HG03571 (cell line): ENCODE results near the gene EGFLAM.

ENCODE experiments used
- ATAC-seq: cut with Tn5 transposase; IDR thresholded peaks from one replicate; pipeline ENCODE4 v1.9.1; 2021; ENCODE audit not compliant: unreplicated experiment

The EGFLAM gene

DNA sequence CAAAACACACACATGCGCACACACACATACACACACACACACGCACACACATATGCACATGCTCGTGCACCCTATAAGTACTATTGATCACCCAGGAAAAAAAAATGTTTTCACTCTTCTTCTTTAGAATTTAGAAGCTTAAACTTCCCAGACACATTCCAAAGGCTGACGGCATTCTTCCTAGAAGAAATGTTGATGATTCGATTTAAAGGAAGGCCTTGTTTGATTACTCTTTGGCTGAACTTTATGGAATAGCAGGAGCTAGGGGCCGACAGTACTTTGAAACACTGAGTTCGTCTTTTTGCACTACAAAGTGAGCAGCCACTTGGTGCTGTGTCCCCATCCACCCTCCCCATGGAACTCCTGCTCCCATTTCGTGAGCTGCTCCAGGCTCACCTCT lies 113.2 kb downstream of the EGFLAM start:
- ATAC-seq = no peak

- no peak for ATAC-seq
Measured at GRCh38 chr5:38373743-38374142, 115.4 kb downstream of the EGFLAM start.

- no peak for ATAC-seq
Measured at GRCh38 chr5:38375423-38375822, 117.1 kb downstream of the EGFLAM start.

DNA sequence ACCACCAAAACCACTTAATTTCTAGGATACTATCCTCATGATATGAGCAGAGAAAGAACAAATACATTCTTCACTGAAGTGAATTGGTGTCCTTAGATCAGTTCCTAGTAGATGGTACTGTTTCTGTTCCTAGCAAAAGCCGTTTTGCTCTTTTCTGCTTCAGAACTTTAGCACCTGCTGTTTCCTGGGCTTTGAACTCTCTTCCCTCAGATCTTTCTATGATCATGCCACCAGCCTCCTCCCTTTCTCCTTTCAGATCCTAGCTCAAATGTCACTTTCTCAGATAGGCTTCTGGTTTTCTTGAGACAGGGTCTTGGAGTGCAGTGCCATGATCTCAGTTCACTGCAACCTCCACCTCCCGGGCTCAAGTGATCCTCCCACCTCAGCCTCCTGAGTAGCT lies 118.0 kb downstream of the EGFLAM start:
- ATAC-seq = no peak

GRCh38 chr5:38378579-38378978 lies 120.2 kb downstream of the EGFLAM start:
- ATAC-seq = no peak

DNA sequence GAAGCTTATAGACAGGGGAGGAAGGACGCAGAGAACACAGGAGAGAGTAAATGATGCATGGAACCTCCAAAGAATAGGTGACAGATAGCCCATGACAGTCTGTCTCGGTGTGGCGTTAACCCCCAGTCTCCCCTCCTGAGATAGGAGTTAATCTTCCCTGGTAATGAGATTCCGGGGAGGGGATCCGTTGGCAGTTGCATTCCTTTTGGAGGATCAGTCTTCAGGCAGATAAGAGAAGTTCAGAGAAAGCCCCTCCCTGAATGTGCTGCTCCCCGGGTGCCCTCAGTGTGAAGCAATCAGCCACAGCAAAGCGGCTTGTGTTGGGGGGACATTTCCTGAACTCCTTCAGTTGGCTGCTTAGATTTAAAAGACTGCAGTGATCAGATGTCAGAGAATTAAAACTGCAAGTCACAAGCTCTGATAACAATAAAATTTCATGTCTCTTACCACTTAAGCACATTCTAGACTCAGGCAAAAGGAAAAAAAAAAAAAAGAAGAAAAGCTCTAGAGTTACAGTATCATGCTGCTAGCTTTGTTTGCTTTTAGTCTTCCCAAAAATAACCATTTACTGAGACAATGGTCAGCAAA lies 121.1 kb downstream of the EGFLAM start:
- ATAC-seq = no peak

- ATAC-seq = no peak
Measured at GRCh38 chr5:38380537-38380936, 122.2 kb downstream of the EGFLAM start.

DNA sequence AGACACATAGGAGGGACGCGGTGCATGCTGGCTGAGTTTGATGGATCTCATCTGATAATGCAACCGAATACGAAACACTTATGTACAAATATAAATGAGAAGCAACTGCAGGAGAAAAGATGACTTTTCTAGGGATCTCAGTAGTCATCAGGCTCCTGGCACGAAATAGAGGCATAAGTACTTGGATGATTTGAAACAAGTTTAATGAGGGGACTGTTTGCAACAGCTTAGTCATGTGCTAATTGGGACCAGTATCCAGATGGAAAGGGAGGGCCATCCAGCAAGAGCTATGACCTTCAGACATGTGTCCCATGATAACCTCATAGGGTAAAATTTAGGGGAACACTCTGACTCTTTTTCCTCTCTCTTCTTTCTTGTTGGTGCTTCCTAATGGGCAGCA lies 123.0 kb downstream of the EGFLAM start:
- no peak for ATAC-seq

DNA sequence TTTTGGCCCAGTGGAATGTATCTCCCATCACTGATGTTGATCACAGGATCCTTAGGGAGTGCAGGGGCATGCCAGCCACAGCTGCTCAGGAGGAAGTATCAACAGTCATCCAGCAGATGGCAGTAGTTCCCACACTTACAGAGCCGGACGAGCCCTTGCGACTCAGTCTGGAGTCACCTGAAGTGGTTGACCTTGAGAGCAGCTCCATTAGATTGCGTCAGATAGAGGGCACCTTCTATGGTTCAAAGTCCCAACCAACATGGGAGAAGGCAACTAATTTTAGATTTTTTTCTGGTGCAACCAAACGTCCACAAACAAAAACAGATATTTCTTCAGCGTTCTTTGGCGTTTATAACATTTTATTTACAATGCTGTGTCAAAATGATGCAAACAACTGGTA lies 124.5 kb downstream of the EGFLAM start:
- peak; percentile 93 for ATAC-seq

DNA sequence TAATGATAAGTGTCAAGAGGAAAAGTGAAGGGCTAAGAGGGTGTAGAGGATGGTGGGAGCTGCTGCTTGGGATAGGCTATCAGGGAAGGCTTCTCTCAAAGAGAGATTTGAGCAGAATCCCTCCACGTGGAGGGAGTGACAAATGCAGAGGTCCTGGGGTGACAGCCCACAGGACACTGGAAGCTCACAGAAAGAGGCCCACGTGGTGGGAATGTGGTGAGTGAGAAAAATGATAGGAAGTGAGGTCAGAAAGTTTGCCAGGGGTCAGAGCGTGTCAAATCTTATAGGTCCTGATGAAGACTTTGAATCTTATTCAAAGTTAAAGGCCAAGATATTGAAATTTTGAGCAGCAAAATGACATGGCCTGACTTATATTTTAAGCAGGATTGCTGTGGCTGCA lies 125.3 kb downstream of the EGFLAM start:
- no peak for ATAC-seq

GRCh38 chr5:38384396-38384795 lies 126.0 kb downstream of the EGFLAM start:
- ATAC-seq = no peak

DNA sequence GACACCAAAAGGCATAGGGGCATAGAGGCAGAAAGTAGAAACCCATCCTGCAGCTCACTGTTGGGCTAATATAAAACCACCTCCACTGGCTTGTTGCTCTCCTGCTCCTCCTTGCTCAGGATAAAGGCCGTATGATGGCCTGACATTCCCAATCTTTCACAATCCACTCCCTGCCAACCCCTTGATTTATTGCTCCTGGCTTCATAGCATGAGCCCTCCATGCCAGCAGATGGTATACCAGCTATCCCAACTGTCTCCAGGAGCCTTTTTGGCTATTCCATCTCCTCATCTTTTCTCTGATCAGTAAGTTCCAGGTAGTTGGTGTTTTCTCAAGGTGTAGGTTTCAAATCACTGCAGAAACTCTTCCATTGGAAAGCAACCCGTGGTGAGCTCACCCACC lies 128.8 kb downstream of the EGFLAM start:
- ATAC-seq = no peak

DNA sequence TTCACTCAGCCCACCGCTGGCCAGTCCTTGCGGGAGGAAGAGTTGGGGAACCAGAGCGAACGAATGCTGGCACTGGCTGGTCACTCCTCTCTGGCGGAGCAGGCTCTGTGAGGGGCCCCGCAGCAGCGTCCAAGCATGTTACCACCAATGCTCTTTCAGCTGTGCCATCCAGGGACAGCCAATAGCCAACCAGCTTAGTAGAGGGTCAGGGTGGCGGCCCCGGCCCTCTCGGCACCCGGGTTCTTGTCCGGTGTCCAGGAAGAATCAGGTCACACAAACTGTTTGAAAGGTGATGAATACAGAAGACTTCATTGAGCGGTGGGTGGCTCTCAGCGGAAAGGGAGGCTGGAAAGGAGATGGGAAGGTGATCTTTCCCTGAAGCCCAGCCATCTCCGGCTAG lies 135.3 kb downstream of the EGFLAM start:
- ATAC-seq = no peak

GRCh38 chr5:38396766-38397165 lies 138.4 kb downstream of the EGFLAM start:
- no peak for ATAC-seq

DNA sequence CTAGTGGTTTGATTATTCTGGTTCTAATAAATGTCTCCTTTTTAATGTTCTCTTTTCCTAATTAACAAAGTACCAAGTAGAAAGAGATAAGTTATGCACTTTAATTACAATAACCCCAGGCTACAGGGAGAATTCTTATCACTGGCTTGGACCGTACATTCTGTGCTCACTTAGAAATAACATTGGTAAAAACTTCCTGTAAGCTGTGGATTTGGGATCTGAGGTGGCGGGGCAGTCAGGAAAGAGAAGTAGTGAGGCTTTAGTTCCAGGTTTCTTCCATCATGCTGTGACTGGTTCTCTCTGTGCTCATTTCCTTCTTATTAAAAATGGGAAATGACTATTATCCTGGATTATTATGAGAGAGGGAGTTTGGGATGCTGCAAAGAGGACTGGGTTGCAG lies 142.0 kb downstream of the EGFLAM start:
- no peak for ATAC-seq

DNA sequence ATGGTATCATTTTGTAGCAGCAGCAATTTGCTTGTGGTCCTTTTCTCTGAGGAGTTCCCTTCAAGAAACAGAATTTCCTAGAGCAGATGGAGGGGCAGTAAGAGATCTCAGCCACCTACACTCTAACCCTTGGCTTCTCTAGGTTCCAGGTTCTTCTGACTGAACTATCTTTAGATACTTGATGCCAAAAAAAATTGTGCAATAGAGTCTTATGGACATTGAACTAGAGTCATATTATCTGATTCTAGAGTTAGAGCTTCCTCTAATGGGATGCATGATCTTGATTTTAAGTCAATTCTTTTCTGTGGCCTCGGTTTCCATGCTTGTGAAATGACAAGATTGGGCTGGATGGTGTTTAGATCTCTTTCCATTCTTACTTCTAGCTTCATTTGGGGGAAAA lies 142.8 kb downstream of the EGFLAM start:
- no peak for ATAC-seq

DNA sequence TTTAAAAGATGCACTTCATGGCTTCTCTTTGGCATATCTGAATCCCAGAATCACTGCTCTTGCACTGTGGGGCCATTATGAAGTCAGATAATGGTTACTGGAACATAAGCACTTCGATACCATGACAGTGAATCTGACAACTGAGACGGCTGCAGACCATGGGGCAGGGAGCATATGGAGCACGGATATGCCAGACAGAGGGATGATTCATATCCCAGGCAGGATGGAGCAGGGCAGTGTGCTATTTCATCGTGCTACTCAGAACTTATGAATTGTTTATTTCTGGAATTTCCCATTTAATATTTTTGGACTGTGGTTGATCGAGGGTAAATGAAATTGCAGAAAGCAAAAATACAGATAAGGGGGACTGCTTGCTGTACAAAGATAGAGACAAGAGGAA lies 145.0 kb downstream of the EGFLAM start:
- no peak for ATAC-seq

DNA sequence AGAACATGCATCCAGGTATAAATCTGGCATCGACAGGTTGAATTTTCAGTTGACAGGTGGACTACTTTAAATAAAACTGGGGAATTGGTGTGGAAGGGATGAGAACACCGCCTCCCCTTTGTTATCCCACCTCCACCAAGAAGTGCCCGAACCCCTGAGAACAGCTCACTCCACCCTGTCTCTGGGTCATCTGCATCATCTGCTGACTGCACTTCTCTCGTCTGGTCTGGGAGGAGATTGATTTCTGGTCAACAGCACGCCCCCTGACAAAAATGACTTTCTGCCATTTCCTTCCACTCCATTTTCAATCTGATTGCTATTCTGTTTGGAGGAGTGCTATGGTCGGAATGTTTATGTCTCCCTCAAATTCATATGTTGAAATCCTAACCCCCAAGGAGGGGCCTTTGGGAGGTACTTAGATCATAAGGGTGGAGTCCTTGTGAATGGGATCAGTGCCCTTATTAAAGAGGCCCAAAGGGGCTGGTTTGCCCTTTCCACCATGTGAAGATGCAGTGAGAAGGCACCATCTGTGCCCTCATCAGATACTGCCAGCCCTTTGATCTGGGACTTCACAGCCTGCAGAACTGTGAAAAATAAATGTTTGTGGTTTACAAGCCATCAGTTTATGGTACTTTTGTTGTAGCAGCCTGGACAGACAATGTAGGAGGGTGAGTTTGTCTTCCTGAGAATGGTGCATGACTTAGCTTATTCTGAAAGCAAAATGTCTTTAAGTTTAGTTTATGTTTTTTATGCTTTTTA lies 145.7 kb downstream of the EGFLAM start:
- ATAC-seq = no peak

GRCh38 chr5:38404667-38405276 lies 146.4 kb downstream of the EGFLAM start:
- no peak for ATAC-seq

GRCh38 chr5:38408446-38409198 lies 150.3 kb downstream of the EGFLAM start:
- ATAC-seq = no peak

GRCh38 chr5:38410304-38410990 lies 152.1 kb downstream of the EGFLAM start:
- ATAC-seq = no peak
